Stimulated activated CD4-positive, alpha-beta T cell treated with anti-CD3 and anti-CD28 coated beads, Interleukin-4, amount 100 ng/mL, for 48 hours (primary cell): ENCODE measurements around the gene STX19.
"Not testable (repeated sequence)": the region's sequence is repeated elsewhere in the genome, so short reads cannot be mapped to it uniquely, and the experiment has no call there.

Source experiments
- DNase-seq, 2 donors: peaks; one replicate each; pipeline ENCODE4 v3.0.0-alpha.2; 2020; ENCODE audit warnings: low read depth in 2 of 2

Gene STX19

DNA sequence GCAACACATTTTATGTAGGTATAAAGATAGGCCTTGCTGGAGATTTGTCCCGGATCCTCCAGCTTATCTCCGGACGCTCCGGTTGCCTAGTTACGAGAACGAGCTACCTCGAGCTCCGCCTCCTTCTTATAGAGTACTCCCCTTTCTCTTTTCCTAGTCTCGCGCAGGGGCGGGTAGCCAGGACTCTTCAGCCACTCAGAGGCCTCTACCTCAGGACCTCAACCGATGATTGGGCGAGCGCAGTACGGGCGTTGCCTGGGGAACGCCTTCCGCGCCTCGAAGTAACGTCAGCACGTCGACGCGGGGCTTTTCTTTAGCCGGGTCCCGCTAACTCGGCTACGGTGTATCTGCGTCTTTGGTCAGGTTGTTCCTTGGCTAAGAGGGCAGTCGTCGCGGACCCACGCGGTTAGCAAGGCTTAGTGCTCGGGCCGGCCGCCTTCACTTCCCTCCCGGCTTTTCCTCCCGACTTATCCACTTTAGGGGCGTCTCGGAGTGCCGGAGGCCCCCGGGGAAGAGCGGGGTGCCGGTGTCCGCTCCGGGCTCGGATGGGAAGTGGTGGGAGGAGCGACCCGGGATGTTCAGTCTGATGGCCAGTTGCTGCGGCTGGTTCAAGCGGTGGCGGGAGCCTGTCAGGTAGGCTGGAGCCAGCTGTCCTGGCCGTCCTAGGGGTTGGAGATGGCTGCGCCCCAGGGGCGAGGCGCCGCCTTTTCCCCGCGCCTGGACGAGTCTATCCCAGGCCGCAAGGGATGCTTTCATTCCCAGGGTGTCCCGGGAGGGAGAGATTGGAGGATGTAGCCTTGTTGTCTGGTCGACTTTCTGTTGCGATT lies 48.3 kb downstream of the STX19 start, which contains the start of gene ARL13B:
Gene ARL13B, plus strand, starts transcription at position 306 of the 827 bp plus-strand sequence. Its CDS starts 269 bp downstream, at position 575.
- peak; percentile 81 to 93 for DNase-seq

DNA sequence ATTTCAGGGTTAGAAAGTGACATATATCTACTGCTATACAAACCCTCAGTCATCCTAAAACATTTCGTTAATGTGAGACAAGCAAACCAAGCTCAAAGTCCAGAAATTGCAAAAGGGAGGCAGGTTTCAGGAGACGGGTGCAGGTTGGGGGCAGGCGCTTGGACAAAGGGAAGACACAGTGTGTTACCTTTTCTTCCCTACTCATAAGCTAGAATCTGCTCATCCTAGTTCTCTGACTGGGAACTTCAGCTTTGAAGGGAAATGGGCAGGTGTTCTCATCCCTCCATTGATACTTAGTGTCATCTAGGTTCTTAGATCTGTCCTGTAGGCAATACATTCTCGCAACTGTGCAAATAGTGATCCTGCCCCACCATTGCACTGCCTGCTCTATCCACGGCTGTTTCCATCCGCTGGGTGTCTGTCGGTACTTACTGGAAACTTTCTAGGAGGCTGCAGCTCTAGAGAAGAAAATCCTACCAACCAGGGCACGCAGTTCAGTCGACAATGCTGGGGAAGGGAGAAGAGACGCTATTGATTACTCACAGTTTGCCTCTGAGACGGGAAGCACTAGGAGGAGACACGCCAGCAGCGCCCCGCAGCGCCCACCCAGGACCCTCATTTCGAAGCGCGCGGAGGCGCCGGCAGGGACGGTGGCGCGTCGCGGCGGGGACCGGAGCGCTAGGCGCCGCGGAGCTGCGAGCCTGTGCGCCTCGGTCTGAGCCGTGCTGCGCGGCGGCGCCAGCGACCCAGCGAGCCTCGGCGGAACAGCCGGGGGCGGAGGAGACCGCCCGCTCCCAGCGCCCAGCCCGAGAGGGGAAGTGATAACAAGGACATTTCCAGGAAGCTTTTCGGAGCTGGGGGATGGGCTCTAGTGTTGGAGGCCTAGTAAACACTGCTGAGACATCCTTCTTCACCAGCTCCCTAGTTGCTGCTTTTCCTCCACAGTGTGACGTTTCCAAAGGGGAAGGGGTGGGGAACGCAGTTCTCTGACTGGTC lies 55.0 kb downstream of the STX19 start, which contains the start of gene PROS1:
Gene PROS1, minus strand, starts transcription at position 766 of the 996 bp plus-strand sequence. Its CDS starts 147 bp downstream, at position 619.
- peak; percentile 35 to 37 for DNase-seq

DNA sequence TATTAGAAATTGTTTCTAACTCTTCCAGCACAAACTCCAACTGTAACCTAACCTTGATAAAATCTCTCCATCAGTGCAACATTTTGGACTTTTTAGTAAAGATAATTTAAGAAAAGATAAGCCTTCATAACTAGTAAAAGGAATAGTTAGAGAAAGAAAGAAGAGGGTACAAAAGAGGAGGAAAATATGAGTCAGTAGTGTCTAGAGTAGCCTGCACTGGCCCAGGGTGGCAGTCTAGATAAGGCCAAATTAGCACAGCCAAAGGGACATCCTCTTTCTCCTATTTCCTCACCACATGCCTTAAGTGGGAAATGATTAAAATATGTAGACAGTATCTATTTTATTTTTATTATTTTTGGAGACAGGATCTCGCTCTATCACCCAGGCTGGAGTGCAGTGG lies 58.4 kb downstream of the STX19 start:
- no peak for DNase-seq

DNA sequence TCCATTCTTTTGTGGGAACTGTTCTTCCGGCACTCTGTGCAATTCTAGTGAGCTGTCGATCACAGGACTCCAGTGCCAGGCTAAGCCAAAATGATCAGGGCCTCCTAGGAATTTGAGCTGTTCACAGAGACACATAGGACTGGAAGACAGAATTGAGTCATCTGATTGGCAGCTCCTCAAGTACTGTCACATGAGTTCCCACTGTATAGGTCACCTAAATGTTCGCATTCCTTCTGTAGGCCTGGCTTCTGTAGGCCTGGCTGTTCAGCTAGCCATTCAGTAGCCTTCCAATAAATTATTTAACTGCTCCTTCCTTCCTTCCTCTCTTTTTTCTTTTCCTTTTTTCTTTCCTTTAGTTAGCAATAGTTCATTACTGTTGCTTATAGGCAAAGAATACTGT lies 59.0 kb downstream of the STX19 start:
- no peak for DNase-seq

DNA sequence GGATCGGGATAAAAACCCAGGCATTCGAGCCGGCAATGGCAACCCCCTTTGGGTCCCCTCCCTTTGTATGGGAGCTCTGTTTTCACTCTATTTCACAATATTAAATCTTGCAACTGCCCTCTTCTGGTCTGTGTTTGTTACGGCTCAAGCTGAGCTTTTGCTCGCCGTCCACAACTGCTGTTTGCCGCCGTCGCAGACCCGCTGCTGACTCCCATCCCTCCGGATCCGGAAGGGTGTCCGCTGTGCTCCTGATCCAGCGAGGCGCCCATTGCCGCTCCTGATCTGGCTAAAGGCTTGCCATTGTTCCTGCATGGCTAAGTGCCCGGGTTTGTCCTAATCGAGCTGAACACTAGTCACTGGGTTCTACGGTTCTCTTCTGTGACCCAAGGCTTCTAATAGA lies 63.3 kb downstream of the STX19 start:
- not testable (repeated sequence) for DNase-seq
